HEK293 (cell line): ENCODE results near the gene FCER1A.
A peak's percentile ranks its signal among the peaks of the same experiment; 100 is the strongest.

Experiments used
- CTCF ChIA-PET: fragments of 350-600 bp; formaldehyde crosslinking; extraction: SDS; loops from one replicate; lab custom pipeline; 2021; ENCODE audit warnings: antibody characterized with exemption; lab: Yijun Ruan, JAX
- POLR2A ChIA-PET: fragments of 300-600 bp; formaldehyde crosslinking; extraction: SDS; loops from one replicate; lab custom pipeline; 2020; ENCODE audit warnings: antibody characterized with exemption, inconsistent platforms; lab: Yijun Ruan, JAX
- H3K27ac ChIP-seq: fragments of 200-500 bp; sonication (Bioruptor generic); 2 replicates; pipeline ENCODE4 v1.5.1; 2014; ENCODE audit warnings: low read depth, low read length, control low read depth, inconsistent platforms; ENCODE audit errors: extremely low read depth
- H3K36me3 ChIP-seq, 2 experiments: fragments of 200-500 bp in 1 of 2; sonication (Bioruptor generic) in 1 of 2; 1 replicate in 1 of 2; 2 replicates in 1 of 2; pipeline ENCODE4 v1.5.1; 2014 to 2017; ENCODE audit warnings: inconsistent platforms in 2 of 2, low read length in 2 of 2; ENCODE audit not compliant: control insufficient read depth in 2 of 2, insufficient read depth in 1 of 2
- H3K4me1 ChIP-seq: fragments of 200-500 bp; sonication (Bioruptor generic); 2 replicates; pipeline ENCODE4 v1.5.1; 2014; ENCODE audit warnings: mild to moderate bottlenecking, low read length, inconsistent platforms; ENCODE audit not compliant: control insufficient read depth, insufficient read depth
- H3K4me3 ChIP-seq: 2 replicates; pipeline ENCODE4 v1.5.1; 2011; ENCODE audit warnings: low read depth, mild to moderate bottlenecking, control low read depth, low read length, moderate library complexity
- H3K9me3 ChIP-seq: fragments of 200-500 bp; sonication (Bioruptor generic); 2 replicates; pipeline ENCODE4 v1.5.1; 2014; ENCODE audit warnings: low read depth, low read length, inconsistent platforms; ENCODE audit not compliant: control insufficient read depth, insufficient read depth
- GLI4 ChIP-seq: fragments of 450-650 bp; formaldehyde crosslinking; IDR thresholded peaks from 2 replicates; pipeline ENCODE4 v1.5.1; 2016; ENCODE audit warnings: missing biosample characterization, missing genetic modification characterization
- PRDM1 ChIP-seq: fragments of 450-650 bp; formaldehyde crosslinking; IDR thresholded peaks from 2 replicates; pipeline ENCODE4; 2016; ENCODE audit warnings: missing biosample characterization, missing genetic modification characterization
- ZNF19 ChIP-seq: fragments of 450-650 bp; formaldehyde crosslinking; IDR thresholded peaks from 2 replicates; pipeline ENCODE4; 2016; ENCODE audit warnings: missing biosample characterization, missing genetic modification characterization, low read depth
- ZNF341 ChIP-seq: fragments of 450-650 bp; formaldehyde crosslinking; IDR thresholded peaks from 2 replicates; pipeline ENCODE4; 2016; ENCODE audit warnings: low read depth, missing biosample characterization, missing genetic modification characterization
- ZNF350 ChIP-seq: fragments of 450-650 bp; formaldehyde crosslinking; IDR thresholded peaks from 2 replicates; pipeline ENCODE4 v1.5.0; 2017; ENCODE audit warnings: missing biosample characterization, mild to moderate bottlenecking, missing genetic modification characterization
- ZNF433 ChIP-seq: fragments of 450-650 bp; formaldehyde crosslinking; IDR thresholded peaks from 2 replicates; pipeline ENCODE4 v1.5.1; 2016; ENCODE audit warnings: missing biosample characterization, missing genetic modification characterization, low read depth
- ZNF501 ChIP-seq: fragments of 450-650 bp; formaldehyde crosslinking; IDR thresholded peaks from 2 replicates; pipeline ENCODE4 v1.5.1; 2016; ENCODE audit warnings: missing biosample characterization, missing genetic modification characterization
- ZNF529 ChIP-seq: fragments of 450-650 bp; formaldehyde crosslinking; IDR thresholded peaks from 2 replicates; pipeline ENCODE4 v1.5.1; 2017; ENCODE audit warnings: missing genetic modification characterization, missing biosample characterization; ENCODE audit not compliant: insufficient replicate concordance
- ZNF677 ChIP-seq: fragments of 450-650 bp; IDR thresholded peaks from 2 replicates; pipeline ENCODE4 v1.5.0; 2018; ENCODE audit warnings: missing biosample characterization, mild to moderate bottlenecking, missing genetic modification characterization, moderate library complexity
- ZNF701 ChIP-seq: fragments of 450-650 bp; formaldehyde crosslinking; IDR thresholded peaks from 2 replicates; pipeline ENCODE4 v1.5.1; 2016; ENCODE audit warnings: missing biosample characterization, missing genetic modification characterization
- ZNF785 ChIP-seq: fragments of 450-650 bp; formaldehyde crosslinking; IDR thresholded peaks from 2 replicates; pipeline ENCODE4 v1.5.1; 2016; ENCODE audit warnings: missing biosample characterization, missing genetic modification characterization
- TF ChIP-seq, protein P1 (sequence below): fragments of 450-650 bp; formaldehyde crosslinking; IDR thresholded peaks from 2 replicates; pipeline ENCODE4 v1.5.1; 2016; ENCODE audit warnings: missing biosample characterization, missing genetic modification characterization, borderline replicate concordance
- TF ChIP-seq, protein P2 (sequence below): fragments of 450-650 bp; formaldehyde crosslinking; IDR thresholded peaks from 2 replicates; pipeline ENCODE4 v1.5.1; 2016; ENCODE audit warnings: missing biosample characterization, missing genetic modification characterization
- TF ChIP-seq, protein P3 (sequence below): fragments of 450-650 bp; formaldehyde crosslinking; IDR thresholded peaks from 2 replicates; pipeline ENCODE4 v1.5.1; 2017; ENCODE audit warnings: missing biosample characterization, missing genetic modification characterization
- TF ChIP-seq, protein P4 (sequence below): fragments of 450-650 bp; formaldehyde crosslinking; IDR thresholded peaks from 2 replicates; pipeline ENCODE4 v1.5.1; 2016; ENCODE audit warnings: missing biosample characterization, missing genetic modification characterization
- TF ChIP-seq, protein P5 (sequence below): fragments of 450-650 bp; formaldehyde crosslinking; IDR thresholded peaks from 2 replicates; pipeline ENCODE4 v1.5.1; 2016; ENCODE audit warnings: missing biosample characterization, missing genetic modification characterization

Gene FCER1A

DNA sequence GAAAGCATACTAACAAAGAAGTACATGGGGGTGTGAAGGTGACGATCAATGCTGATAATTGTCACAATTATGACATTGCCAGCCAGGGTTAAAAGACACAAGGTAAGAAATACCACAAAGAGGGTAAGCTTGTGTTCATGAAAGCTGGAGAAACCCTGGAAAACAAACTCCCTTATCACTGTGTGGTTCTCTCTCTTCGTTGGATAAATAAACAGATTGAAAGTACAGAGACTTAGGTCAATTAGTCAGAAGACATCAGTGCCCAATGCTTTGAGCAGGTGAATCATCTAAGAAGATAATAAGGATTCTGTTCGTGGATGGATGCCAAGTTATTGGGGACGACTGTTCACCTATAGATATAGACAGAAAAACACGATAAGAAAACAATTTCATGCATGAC is 22.4 kb upstream of the FCER1A start:
- Histone ChIP-seq H3K4me1 (no peaks in the 10 kb centered on the region), H3K9me3 (no peaks in the 10 kb centered on the region), H3K4me3 (no peak overlapping the region), H3K27ac (no peak overlapping the region), H3K36me3 (no peaks in the 10 kb centered on the region)
- POLR2A ChIA-PET = no interaction called here
- TF ChIP-seq, protein P1, sequence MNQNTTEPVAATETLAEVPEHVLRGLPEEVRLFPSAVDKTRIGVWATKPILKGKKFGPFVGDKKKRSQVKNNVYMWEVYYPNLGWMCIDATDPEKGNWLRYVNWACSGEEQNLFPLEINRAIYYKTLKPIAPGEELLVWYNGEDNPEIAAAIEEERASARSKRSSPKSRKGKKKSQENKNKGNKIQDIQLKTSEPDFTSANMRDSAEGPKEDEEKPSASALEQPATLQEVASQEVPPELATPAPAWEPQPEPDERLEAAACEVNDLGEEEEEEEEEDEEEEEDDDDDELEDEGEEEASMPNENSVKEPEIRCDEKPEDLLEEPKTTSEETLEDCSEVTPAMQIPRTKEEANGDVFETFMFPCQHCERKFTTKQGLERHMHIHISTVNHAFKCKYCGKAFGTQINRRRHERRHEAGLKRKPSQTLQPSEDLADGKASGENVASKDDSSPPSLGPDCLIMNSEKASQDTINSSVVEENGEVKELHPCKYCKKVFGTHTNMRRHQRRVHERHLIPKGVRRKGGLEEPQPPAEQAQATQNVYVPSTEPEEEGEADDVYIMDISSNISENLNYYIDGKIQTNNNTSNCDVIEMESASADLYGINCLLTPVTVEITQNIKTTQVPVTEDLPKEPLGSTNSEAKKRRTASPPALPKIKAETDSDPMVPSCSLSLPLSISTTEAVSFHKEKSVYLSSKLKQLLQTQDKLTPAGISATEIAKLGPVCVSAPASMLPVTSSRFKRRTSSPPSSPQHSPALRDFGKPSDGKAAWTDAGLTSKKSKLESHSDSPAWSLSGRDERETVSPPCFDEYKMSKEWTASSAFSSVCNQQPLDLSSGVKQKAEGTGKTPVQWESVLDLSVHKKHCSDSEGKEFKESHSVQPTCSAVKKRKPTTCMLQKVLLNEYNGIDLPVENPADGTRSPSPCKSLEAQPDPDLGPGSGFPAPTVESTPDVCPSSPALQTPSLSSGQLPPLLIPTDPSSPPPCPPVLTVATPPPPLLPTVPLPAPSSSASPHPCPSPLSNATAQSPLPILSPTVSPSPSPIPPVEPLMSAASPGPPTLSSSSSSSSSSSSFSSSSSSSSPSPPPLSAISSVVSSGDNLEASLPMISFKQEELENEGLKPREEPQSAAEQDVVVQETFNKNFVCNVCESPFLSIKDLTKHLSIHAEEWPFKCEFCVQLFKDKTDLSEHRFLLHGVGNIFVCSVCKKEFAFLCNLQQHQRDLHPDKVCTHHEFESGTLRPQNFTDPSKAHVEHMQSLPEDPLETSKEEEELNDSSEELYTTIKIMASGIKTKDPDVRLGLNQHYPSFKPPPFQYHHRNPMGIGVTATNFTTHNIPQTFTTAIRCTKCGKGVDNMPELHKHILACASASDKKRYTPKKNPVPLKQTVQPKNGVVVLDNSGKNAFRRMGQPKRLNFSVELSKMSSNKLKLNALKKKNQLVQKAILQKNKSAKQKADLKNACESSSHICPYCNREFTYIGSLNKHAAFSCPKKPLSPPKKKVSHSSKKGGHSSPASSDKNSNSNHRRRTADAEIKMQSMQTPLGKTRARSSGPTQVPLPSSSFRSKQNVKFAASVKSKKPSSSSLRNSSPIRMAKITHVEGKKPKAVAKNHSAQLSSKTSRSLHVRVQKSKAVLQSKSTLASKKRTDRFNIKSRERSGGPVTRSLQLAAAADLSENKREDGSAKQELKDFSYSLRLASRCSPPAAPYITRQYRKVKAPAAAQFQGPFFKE = no peak
- TF ChIP-seq, protein P2, sequence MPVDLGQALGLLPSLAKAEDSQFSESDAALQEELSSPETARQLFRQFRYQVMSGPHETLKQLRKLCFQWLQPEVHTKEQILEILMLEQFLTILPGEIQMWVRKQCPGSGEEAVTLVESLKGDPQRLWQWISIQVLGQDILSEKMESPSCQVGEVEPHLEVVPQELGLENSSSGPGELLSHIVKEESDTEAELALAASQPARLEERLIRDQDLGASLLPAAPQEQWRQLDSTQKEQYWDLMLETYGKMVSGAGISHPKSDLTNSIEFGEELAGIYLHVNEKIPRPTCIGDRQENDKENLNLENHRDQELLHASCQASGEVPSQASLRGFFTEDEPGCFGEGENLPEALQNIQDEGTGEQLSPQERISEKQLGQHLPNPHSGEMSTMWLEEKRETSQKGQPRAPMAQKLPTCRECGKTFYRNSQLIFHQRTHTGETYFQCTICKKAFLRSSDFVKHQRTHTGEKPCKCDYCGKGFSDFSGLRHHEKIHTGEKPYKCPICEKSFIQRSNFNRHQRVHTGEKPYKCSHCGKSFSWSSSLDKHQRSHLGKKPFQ (tag by site-specific recombination) = no peak
- TF ChIP-seq ZNF19 = no peak
- no peak for TF ChIP-seq ZNF785 (tag by site-specific recombination)
- TF ChIP-seq ZNF341 (tag by site-specific recombination) = no peak
- no peak for TF ChIP-seq ZNF677 (tag by site-specific recombination)
- no peak for TF ChIP-seq ZNF350 (tag by site-specific recombination)
- TF ChIP-seq ZNF433 = no peak
- TF ChIP-seq ZNF501 = no peak
- TF ChIP-seq, protein P3, sequence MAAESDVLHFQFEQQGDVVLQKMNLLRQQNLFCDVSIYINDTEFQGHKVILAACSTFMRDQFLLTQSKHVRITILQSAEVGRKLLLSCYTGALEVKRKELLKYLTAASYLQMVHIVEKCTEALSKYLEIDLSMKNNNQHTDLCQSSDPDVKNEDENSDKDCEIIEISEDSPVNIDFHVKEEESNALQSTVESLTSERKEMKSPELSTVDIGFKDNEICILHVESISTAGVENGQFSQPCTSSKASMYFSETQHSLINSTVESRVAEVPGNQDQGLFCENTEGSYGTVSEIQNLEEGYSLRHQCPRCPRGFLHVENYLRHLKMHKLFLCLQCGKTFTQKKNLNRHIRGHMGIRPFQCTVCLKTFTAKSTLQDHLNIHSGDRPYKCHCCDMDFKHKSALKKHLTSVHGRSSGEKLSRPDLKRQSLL (tag by site-specific recombination) = no peak
- TF ChIP-seq, protein P4, sequence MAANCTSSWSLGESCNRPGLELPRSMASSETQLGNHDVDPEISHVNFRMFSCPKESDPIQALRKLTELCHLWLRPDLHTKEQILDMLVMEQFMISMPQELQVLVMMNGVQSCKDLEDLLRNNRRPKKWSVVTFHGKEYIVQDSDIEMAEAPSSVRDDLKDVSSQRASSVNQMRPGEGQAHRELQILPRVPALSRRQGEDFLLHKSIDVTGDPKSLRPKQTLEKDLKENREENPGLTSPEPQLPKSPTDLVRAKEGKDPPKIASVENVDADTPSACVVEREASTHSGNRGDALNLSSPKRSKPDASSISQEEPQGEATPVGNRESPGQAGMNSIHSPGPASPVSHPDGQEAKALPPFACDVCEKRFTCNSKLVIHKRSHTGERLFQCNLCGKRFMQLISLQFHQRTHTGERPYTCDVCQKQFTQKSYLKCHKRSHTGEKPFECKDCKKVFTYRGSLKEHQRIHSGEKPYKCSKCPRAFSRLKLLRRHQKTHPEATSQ (tag by site-specific recombination) = no peak
- TF ChIP-seq ZNF529 = no peak
- TF ChIP-seq GLI4 (tag by site-specific recombination) = no peak
- TF ChIP-seq ZNF701 (tag by site-specific recombination) = no peak
- CTCF ChIA-PET = no interaction called here

DNA sequence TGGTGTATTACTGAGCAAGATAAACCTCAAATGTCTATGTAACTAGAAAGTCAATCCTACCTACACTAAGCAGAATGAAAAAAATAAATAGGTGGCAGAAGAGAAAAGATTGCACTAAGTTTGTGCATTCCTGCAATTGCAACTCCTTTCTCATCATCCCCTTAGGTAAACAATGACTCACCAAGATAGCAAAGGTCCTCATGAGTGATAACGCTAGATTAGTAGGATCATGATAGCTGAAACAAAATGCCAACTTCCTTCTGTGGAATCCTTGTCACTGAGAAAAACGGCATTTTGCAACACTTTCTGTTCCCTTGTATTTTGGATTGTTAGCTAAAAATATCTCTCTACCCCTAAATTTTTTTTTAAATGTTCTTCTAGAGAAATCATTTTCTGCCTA is 20.0 kb upstream of the FCER1A start:
- Histone ChIP-seq H3K4me3 (no peak overlapping the region), H3K4me1 (no peaks in the 10 kb centered on the region), H3K9me3 (no peaks in the 10 kb centered on the region), H3K27ac (no peak overlapping the region), H3K36me3 (no peaks in the 10 kb centered on the region)
- POLR2A ChIA-PET = no interaction called here
- TF ChIP-seq, protein P5, sequence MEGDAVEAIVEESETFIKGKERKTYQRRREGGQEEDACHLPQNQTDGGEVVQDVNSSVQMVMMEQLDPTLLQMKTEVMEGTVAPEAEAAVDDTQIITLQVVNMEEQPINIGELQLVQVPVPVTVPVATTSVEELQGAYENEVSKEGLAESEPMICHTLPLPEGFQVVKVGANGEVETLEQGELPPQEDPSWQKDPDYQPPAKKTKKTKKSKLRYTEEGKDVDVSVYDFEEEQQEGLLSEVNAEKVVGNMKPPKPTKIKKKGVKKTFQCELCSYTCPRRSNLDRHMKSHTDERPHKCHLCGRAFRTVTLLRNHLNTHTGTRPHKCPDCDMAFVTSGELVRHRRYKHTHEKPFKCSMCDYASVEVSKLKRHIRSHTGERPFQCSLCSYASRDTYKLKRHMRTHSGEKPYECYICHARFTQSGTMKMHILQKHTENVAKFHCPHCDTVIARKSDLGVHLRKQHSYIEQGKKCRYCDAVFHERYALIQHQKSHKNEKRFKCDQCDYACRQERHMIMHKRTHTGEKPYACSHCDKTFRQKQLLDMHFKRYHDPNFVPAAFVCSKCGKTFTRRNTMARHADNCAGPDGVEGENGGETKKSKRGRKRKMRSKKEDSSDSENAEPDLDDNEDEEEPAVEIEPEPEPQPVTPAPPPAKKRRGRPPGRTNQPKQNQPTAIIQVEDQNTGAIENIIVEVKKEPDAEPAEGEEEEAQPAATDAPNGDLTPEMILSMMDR (tag by site-specific recombination) = no peak
- peak; percentile 15; the same call in 1 of the 2 replicates for TF ChIP-seq PRDM1 (tag by site-specific recombination)
- CTCF ChIA-PET = interaction anchor here (0.7 kb wide), 1 partner anchor 71 kb away, joined by 7 read pairs; no protein-coding TSS in a partner anchor
